SK-N-SH (cell line): Measurements from ENCODE around the gene MAP1LC3B.

ENCODE experiments used
- CTCF ChIP-seq: fragments of 200-600 bp; sonication (generic); IDR thresholded peaks from 2 replicates; pipeline ENCODE4 v1.6.1; 2017; ENCODE audit warnings: antibody characterized with exemption, mild to moderate bottlenecking, moderate library complexity
- ELF1 ChIP-seq: IDR thresholded peaks from 2 replicates; pipeline ENCODE4 v1.4.0; 2012
- EZH2phosphoT487 ChIP-seq: fragments of 200-600 bp; sonication (generic); IDR thresholded peaks from 2 replicates; pipeline ENCODE4 v1.6.1; 2017; ENCODE audit warnings: low read depth, mixed run types, mild to moderate bottlenecking, antibody characterized with exemption, moderate library complexity, borderline replicate concordance
- FOXM1 ChIP-seq: IDR thresholded peaks from 2 replicates; pipeline ENCODE4 v1.4.0; 2012; ENCODE audit warnings: low read depth, mild to moderate bottlenecking
- GABPA ChIP-seq: IDR thresholded peaks from 2 replicates; pipeline ENCODE4 v1.4.0; 2012; ENCODE audit warnings: low read depth, mild to moderate bottlenecking
- GATA2 ChIP-seq: sonication (generic); formaldehyde crosslinking; IDR thresholded peaks from 2 replicates; pipeline ENCODE4 v1.5.0; 2020; ENCODE audit warnings: mild to moderate bottlenecking, missing genetic modification reagents
- MEF2A ChIP-seq: IDR thresholded peaks from 2 replicates; pipeline ENCODE4 v1.4.0; 2012; ENCODE audit warnings: low read depth, borderline replicate concordance
- PBX3 ChIP-seq: IDR thresholded peaks from 2 replicates; pipeline ENCODE4; 2012
- POLR2AphosphoS5 ChIP-seq: IDR thresholded peaks from 2 replicates; pipeline ENCODE4 v1.6.1; 2012; ENCODE audit warnings: low read depth, low read length
- REST ChIP-seq: IDR thresholded peaks from 2 replicates; pipeline ENCODE4 v1.6.1; 2012; ENCODE audit warnings: mild to moderate bottlenecking, low read depth, low read length, moderate library complexity
- SMC3 ChIP-seq: IDR thresholded peaks from 2 replicates; pipeline ENCODE4 v1.6.1; 2012; ENCODE audit warnings: low read depth, low read length, improper control_type of control experiment
- USF2 ChIP-seq: fragments of 150-350 bp; IDR thresholded peaks from 2 replicates; pipeline ENCODE4 v1.6.1; 2017; ENCODE audit warnings: antibody characterized with exemption, low read length, low read depth, borderline replicate concordance
- YY1 ChIP-seq: IDR thresholded peaks from 2 replicates; pipeline ENCODE4 v1.4.0; 2012; ENCODE audit warnings: low read depth, mild to moderate bottlenecking

GRCh38 chr16:87344165-87344930 lies 47.8 kb upstream of the MAP1LC3B start:
- TF ChIP-seq CTCF (no peak), MEF2A (no peak), REST (no peak), USF2 (no peak), POLR2AphosphoS5 (no peak), GABPA (no peak), FOXM1 (no peak), YY1 (no peak), ELF1 (no peak), GATA2 (no peak), PBX3 (no peak), EZH2phosphoT487 (no peak), SMC3 (no peak)
